Prostate gland (tissue), 2 donors: ENCODE measurements around the gene ANKRD45. TPM values are rescaled to one million over a fixed set of nuclear protein-coding genes. Genes with fewer than 3 reads are reported as not detected.

Experiments
- DNase-seq: peaks from one replicate; pipeline ENCODE4 v3.0.0-alpha.2; 2019; ENCODE audit warnings: low spot score
- H3K27ac ChIP-seq, 2 donors: fragments of 200-600 bp; sonication (generic); 2 replicates each; pipeline ENCODE4 v1.5.1; 2017 to 2019
- H3K27me3 ChIP-seq: fragments of 200-600 bp; sonication (generic); replicated peaks from 2 replicates; pipeline ENCODE4 v1.5.1; 2019; ENCODE audit not compliant: insufficient read depth
- H3K36me3 ChIP-seq, 2 donors: fragments of 200-600 bp; sonication (generic); 1 replicate in 1 of 2; 2 replicates in 1 of 2; pipeline versions ENCODE4 v1.5.1 to v1.8.1; 2017 to 2019
- H3K4me1 ChIP-seq: fragments of 200-600 bp; sonication (generic); replicated peaks from 2 replicates; pipeline ENCODE4 v1.5.1; 2019
- H3K4me3 ChIP-seq, 2 donors: fragments of 200-600 bp; sonication (generic); 2 replicates each; pipeline ENCODE4 v1.5.1; 2017 to 2019
- H3K9me3 ChIP-seq: fragments of 200-600 bp; sonication (generic); 2 replicates; pipeline ENCODE4 v1.5.1; 2017
- CTCF ChIP-seq, 4 experiments: fragments of 200-600 bp in 2 of 4; fragments of 450-650 bp in 2 of 4; sonication (generic) in 2 of 4; IDR thresholded peaks; 1 replicate in 3 of 4; 2 replicates in 1 of 4; pipeline ENCODE4 v1.5.1; 2016 to 2019; ENCODE audit warnings: antibody characterized with exemption in 4 of 4, mild to moderate bottlenecking in 2 of 4, moderate library complexity in 2 of 4
- POLR2A ChIP-seq: fragments of 450-650 bp; IDR thresholded peaks from one replicate; pipeline ENCODE4 v1.6.1; 2016; ENCODE audit warnings: antibody characterized with exemption, mild to moderate bottlenecking
- POLR2AphosphoS5 ChIP-seq: sonication (generic); formaldehyde crosslinking; IDR thresholded peaks from one replicate; pipeline ENCODE4 v1.6.1; 2017; ENCODE audit warnings: antibody characterized with exemption
- WGBS: methylation state at CpG from one replicate; pipeline ENCODE4 v1.1.5; 2018; 5-methylcytosine and 5-hydroxymethylcytosine counted together
- intact Hi-C: fragments of 100-400 bp; cut with DNase I; formaldehyde crosslinking; loops from one replicate; pipeline ENCODE4 v1.14.2; 2022
- total RNA-seq, 2 donors: library from RNA; depleted of rRNA; stranded (reverse); fragments of >200 nt; gene quantifications; one replicate each; pipeline ENCODE4 v1.1.0, GENCODE V29; 2016

ANKRD45 gene
- 1 to 10 TPM in 1 of 2 donors, not detected in 1; 2.3 TPM for total RNA-seq

GRCh38 chr1:173669491-173669941 lies at the start of gene ANKRD45:
Gene ANKRD45, minus strand, starts transcription at chr1:173669851. Its CDS starts 10,433 bp downstream, at chr1:173659418.
- no peak for TF ChIP-seq POLR2AphosphoS5
- no peak for TF ChIP-seq CTCF (IDR thresholded peaks at IDR 0.05)
- no peak for TF ChIP-seq POLR2A
- WGBS: 2% methylated on average over 33 of the region's 33 CpGs
- H3K9me3 ChIP-seq: no peaks in the 10 kb centered on the region
- intact Hi-C loops: loop anchor here (10.0 kb wide), 1 partner anchor 165 kb away; no protein-coding TSS in a partner anchor
- H3K4me3 ChIP-seq: peak within 1 kb of the TSS; percentile 8 to 42
- no peaks in the 10 kb centered on the region for H3K4me1 ChIP-seq
- no peaks in the 10 kb centered on the region for H3K27me3 ChIP-seq
- no peaks in the 10 kb centered on the region for H3K36me3 ChIP-seq
- H3K27ac ChIP-seq: no peak within 1 kb of the TSS
- DNase-seq: peak; percentile 13

GRCh38 chr1:173717238-173717637 lies 47.6 kb upstream of the ANKRD45 start:
- 85% methylated on average over 2 of the region's 2 CpGs for WGBS
- intact Hi-C loops: loop anchor here (10.0 kb wide), 1 partner anchor 292 kb away; no protein-coding TSS in a partner anchor
- no peak for DNase-seq

GRCh38 chr1:173715538-173715844 lies 45.8 kb upstream of the ANKRD45 start:
- Histone ChIP-seq H3K27ac (peak overlapping the region; percentile 83 to 86), H3K9me3 (no peaks in the 10 kb centered on the region), H3K36me3 (no peaks in the 10 kb centered on the region), H3K4me1 (no peaks in the 10 kb centered on the region), H3K4me3 (peak overlapping the region; percentile 79 to 83), H3K27me3 (no peaks in the 10 kb centered on the region)
- WGBS: under 1% methylated on average over 8 of the region's 8 CpGs
- intact Hi-C loops: loop anchor here (10.0 kb wide), 1 partner anchor 291 kb away; no protein-coding TSS in a partner anchor
- TF ChIP-seq POLR2AphosphoS5: no peak
- TF ChIP-seq CTCF (IDR thresholded peaks at IDR 0.05): no peak
- DNase-seq: no peak

More at GRCh38 chr1:173717238-173717637, 47.6 kb upstream of the ANKRD45 start:
- Histone ChIP-seq H3K4me3 (peak overlapping the region in 1 of 2 donors; percentile 79), H3K4me1 (no peaks in the 10 kb centered on the region), H3K36me3 (no peaks in the 10 kb centered on the region), H3K9me3 (no peaks in the 10 kb centered on the region), H3K27me3 (no peaks in the 10 kb centered on the region), H3K27ac (peak overlapping the region in 1 of 2 donors; percentile 34)
- TF ChIP-seq POLR2A (no peak), POLR2AphosphoS5 (no peak), CTCF (IDR thresholded peaks at IDR 0.05) (no peak)

- H3K27me3 ChIP-seq: no peaks in the 10 kb centered on the region
- DNase-seq: peak; percentile 71
- H3K27ac ChIP-seq: peak within 1 kb of the TSS; percentile 83 to 86
- peak within 1 kb of the TSS; percentile 79 to 83 for H3K4me3 ChIP-seq
- no peaks in the 10 kb centered on the region for H3K9me3 ChIP-seq
- intact Hi-C loops: loop anchor here (10.0 kb wide), 1 partner anchor 290 kb away; no protein-coding TSS in a partner anchor
- TF ChIP-seq POLR2A (peak; percentile 56), POLR2AphosphoS5 (peak; percentile 93), CTCF (IDR thresholded peaks at IDR 0.05) (no peak)
- H3K4me1 ChIP-seq: no peaks in the 10 kb centered on the region
- WGBS: 0% methylated on average over 43 of the region's 43 CpGs
- H3K36me3 ChIP-seq: no peaks in the 10 kb centered on the region
Measured at GRCh38 chr1:173714759-173715537, 45.3 kb upstream of the ANKRD45 start, which contains the start of gene KLHL20. Gene KLHL20, plus strand, starts transcription at chr1:173714981. Its CDS starts 1,063 bp downstream, at chr1:173716044.
